ENCODE measurements around the gene CALCOCO2.

Gene CALCOCO2

DNA sequence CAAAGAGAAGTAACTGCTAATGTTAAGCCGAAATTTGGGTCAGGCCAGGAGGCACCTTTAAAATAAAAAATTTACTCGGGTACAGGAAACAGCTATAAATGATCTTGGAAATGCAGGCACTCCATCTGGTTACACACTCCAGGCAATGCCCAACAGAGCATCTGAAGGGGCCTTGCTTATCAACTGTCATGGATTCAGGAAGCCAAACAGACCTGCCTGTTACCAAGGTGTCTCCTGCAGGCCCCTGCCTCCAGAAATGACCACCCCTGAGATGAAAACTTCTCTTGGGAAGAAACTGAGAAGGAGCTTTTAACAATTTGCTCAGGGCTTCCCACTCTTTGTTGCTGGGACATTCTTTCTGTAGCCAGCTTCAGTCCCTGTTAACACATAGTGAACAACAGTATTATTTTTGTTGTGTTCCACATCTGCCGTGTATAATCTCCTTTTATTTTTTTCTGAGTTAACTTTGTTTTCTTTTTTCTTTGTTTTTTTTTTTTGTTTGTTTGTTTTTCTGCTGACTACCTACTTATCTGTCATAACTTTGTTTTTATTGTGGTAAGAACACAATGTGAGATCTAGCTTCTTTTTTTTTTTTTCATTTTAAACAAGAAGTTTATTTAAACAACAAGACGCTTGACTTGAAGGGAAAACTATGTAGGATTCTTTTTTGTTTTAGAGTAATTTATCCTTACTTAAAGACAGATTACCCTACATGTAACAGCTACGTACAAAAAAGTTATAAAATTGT, 43.0 kb downstream of the CALCOCO2 start:
- no peak for DNase-seq

DNA sequence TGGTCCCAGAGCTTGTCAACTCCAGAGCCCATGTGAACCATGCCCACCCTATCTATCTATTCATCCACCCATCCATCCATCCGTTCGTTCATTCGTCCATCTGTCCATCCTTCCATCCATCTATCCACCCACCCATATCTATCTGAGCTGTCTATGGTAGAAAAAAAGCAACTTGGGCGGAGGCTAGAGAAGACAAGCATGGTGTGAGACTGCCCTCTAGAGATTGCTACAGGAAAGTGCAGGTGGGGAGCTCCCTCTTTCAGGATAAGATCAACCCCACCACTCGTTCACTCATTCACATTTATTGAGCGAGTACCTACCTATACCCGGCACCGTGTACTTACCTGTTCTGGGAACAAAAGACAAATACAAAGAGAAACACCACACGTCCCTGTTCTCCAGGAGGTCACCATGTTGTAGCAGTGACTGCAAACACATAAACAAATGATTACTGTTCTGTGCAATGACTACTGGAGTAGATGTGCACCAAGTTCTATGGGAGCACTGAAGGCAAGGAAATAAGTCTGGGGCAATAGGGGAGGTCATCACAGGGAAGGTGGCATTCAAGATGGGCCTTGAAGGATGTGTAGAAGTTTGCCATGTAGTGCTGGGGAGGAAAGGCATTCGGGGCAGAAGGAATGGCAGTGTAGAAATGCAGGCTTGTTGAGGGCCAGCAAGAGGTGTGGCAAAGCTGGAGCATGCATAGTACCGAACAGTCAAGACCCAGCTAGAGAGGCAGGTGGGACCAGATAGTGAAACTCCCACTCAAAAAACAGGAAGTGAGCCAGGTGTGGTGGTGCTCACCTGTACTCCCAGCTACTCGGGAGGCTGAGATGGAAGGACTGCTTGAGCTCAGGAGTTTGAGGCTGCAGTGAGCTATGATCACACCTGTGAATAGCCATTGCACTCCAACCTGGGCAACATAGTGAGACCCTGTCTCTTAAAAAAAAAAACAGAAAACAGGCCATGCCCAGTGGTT, 48.4 kb downstream of the CALCOCO2 start:
- DNase-seq = peak; percentile 78

DNA sequence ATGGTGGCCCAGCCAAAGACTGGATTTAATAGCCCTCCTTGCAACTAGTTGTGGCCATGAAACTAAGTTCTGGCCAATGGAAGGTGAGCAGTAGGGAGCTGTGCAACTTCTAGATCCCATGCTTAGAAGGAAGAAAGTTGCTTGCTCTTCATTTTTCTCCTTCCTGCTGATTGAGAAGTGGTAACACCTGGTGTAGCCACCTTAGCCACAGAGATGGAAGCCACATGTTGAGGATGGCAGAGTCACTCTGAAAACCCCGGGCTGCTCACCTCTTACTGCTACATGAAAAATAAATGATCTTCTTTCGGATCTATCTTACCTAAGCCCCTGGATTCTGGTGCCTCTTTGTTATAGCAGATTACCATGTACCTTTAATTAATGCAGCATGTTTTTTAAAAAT, 51.4 kb downstream of the CALCOCO2 start:
- DNase-seq = no peak

DNA sequence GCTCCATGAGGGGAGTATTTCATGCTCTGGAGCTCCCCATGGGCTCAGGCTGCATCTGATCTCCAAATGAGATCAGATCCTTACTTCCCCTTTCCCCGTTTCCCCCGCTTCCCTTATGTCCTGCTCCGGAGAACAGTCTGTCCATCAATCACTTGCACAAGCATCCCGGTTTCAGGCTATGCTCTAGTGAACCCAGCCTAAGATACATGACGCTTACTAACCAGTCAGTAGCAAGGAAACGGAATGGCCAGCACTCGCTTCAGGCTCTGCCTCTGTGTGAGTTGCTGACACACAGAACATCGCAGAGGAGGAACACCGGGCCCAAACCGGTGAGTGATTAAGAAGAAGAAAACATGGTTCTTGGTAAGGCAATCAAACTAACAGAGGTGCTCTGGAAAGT, 52.3 kb downstream of the CALCOCO2 start:
- DNase-seq = no peak

DNA sequence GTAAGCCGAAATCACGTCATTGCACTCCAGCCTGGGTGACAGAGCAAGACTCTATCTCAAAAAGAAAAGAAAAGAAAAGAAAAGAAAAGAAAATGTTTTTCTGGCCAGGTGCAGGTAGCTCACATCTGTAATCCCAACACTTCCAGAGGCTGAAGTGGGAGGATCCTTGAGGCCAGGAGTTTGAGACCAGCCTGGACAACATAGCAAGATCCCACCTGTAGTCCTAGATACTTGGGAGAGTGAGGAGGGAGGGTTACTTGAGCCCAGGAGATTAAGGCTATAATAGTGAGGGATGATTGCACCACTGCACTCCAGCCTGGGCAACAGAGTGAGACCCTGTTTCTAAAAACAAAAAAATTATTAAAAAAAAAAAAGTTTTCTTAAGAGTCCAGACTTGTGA, 59.3 kb downstream of the CALCOCO2 start:
- no peak for DNase-seq

DNA sequence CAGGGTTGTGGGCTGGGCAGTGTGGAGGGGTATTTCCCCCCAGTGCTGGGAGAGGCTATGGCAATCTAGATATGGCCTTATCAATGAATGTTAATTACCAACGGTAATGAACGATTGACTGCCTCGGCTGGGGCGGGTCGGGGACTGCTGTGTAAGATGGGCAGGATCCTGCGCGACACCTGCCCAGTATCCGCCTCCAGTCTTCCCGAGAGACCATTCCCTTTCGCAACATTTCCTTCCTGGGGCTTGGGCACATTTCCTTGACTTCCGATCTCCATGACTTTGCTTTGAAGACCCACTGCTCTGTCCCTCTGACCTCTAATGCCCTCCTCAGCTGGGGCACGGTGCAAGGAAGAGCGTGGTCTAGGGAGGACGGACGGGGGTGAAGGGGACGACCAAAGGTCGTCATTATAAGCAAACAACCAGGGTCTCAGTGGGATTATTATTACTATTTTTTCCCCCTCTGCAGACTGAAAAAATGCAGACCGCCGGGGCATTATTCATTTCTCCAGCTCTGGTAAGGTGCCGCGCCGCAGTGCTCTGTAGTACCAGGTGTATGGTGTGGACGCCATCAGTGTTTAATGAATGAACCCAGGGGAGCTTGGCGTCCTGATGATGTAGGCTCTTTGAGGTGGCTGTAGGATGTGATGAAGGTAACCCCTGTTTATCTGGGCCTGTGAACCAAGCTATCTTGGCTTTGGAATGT, 62.3 kb downstream of the CALCOCO2 start:
- peak; percentile 73 for DNase-seq

DNA sequence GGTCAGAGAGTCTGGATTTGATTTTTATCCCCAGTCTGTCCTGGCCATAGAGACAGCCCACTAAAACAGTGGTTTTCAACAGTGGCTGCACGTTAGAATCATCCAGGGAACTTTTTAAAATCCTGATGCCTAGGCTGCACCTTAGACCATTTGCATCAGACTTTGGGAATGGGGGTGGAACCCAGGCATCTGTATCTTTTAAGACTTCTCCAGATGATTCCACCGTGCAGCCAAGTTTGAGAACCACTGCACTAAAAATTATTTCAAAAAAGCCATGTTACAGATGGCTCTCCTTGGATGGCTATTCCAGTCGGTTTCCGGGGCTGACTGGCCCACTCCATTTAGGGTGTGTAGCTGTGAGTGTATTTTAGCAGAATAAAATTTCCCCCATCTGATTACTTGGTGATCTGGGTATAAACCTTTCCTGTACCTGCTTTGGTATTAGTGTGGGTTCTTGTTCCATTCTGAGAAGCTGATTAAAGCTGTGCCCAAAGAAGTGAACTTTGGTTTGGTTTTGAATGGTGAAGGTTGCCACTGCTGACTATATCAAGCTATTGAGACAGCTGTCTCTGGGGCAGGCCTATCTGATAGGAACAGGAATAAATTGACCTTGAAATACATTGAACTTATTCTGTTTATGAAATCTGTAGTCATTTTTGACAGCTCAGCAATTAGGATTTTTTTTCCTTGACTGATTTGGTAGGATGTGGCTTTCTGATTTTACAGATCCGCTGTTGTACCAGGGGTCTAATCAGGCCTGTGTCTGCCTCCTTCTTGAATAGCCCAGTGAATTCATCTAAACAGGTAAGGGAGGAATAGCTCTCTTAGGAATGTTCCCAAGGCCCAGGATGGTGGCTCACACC, 63.0 kb downstream of the CALCOCO2 start:
- DNase-seq = no peak

DNA sequence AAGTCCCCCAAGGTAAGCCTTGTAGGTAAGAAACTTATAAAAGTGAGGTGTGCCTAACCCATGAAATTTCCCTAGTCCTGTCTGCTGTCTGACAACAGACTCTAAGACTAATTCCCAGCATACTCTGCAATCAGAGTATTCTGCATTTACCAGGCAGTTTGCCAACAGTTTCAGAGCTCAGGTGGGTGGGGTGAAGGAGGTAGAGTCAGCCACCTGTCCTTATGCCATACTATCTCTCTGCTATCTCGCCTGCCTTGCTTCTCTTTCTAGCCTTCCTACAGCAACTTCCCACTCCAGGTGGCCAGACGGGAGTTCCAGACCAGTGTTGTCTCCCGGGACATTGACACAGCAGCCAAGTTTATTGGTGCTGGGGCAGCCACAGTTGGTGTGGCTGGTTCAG, 64.1 kb downstream of the CALCOCO2 start:
- peak; percentile 48 for DNase-seq

DNA sequence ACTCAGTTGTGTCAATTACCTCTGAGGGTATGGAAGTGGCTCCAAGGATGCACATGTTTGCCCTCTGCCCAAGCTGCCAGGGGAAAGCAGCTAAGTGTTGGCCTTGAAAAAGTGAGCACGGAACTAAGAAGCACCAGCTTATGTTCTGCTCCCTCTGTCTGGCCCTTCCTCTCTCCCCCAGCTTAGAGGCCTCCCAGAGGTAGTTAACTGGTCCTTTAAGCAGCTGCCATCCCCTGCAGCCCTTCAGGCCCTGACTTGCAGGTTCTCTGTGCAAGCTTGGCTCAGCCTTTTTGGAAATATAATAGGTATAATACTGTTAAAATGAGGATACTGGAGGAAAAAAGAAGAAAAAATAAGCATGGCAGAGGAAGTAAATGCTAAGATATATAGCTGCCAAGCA, 70.4 kb downstream of the CALCOCO2 start:
- no peak for DNase-seq

DNA sequence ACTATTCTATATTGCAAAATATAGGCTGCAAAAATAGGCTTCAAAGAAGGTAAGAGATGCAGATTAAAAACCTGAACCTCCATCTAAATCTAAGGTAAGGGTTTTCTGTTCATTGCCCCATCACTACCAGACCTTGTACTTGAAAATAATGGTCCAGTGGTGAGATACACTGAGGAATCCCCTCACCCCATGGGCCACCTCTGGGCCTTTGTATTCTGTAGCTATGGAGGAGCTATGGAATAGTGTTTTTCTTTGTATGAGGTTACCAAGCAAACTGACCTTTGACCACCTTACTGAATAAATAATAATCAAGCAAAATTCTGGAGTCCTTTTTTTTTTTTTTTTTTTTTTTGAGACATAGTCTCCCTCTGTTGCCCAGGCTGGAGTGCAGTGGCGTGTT, 72.6 kb downstream of the CALCOCO2 start:
- DNase-seq = peak; percentile 29

DNA sequence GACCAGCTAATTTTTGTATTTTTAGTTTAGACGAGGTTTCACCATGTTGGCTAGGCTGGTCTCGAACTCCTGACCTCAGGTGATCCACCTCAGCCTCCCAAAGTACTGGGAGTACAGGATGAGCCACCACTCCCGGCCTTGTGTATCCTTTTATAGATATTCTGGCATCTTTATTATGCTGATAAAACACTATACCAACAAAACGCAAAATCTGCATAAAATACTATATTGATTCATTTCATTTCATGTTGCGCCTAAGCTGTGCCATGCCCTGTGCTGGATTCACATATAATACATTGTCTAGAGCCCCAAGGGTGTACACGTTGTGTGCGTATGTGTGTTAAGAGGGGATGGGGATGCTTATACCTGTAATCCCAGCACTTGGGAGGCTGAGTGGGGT, 73.6 kb downstream of the CALCOCO2 start:
- DNase-seq = no peak

DNA sequence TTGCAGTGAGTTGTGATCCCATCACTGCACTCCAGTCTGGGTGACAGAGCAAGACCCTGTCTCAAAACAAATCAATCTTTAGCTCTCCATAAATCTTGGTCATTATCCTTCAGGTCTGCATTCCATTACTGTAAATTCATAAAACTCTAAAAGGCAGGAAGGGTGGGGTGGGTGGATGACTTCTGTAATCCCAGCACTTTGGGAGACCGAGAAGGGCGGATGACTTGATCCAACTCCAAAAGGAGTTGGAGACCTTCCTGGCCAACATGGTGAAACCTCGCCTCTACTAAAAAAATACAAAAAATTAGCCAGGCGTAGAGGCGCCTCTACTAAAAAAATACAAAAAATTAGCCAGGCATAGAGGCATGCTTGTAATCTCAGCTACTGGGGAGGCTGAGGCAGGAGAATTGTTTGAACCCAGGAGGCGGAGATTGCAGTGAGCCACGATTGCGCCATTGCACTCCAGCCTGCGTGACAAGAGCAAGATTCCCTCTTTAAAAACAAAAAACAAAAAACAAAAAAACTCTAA, 75.2 kb downstream of the CALCOCO2 start:
- DNase-seq = no peak

DNA sequence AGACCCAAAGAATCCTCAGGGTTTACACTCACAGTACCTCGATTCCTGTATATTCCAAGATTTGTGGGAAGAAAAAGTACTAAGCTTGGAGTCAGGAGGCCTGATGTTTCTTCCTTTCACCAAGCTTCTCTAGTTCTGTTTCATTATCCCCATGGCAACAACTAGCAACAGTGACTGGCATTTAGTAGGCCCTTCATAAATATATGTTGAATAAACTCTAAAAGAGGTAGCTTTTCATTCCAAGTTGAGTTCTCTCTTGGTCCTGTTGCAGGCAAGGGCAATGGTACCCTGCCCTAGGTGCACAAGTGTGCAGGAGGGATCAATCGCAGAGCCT, 76.8 kb downstream of the CALCOCO2 start:
- no peak for DNase-seq

DNA sequence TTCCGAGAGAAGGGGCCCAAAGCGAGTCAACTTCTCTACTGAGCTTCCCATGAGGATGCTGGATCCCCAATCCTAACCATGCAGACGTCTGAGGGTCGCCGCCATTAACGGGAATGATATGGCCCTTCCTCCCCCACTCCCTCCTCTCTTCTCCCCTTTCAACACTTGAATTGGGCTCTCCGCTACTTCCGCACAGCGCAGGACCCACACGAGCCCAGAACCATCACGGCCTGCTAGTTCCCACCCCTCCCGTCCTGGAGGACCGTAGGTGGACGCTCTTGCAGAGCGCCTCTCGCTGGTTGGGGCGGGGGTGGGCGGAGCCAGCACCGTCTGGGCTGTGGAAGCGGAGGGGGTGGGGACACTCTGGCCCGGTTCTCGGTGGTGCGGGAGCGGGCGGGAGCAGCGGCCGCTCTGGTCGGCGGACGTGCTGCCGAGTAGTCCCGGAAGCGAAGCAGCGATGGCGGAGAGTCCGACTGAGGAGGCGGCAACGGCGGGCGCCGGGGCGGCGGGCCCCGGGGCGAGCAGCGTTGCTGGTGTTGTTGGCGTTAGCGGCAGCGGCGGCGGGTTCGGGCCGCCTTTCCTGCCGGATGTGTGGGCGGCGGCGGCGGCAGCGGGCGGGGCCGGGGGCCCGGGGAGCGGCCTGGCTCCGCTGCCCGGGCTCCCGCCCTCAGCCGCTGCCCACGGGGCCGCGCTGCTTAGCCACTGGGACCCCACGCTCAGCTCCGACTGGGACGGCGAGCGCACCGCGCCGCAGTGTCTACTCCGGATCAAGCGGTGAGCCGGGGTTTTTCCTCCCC, 77.4 kb downstream of the CALCOCO2 start, which contains the start of gene UBE2Z:
UBE2Z (plus strand) TSS at position 361 of the 797 bp plus-strand sequence; CDS start at position 458, 97 bp downstream.
- peak; percentile 96 for DNase-seq

DNA sequence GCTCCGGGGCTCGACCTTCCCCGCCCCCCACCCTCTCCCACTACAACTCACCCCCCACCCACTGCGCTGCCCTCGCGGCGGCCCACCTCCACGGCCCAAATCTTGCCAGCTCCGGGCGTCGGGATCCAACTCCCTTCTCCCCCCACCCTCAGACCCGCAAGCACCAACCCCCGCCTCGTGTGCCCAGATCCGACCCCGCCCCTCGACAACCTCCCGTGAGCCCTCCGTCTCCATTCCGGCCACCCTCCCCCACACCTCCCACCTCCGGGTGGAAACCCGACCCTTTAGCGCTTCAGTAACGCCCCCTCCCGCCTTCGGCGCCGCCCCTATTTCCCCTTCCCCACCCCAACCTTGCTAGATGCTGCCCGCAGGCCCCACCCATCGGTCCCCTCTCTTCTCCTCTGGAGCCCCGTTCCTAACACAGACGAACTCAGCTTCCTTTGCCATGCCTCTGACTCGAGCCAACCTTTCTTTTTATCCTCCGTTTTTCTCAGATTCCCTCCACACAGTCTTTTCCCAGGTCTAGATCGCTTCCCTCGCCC, 78.1 kb downstream of the CALCOCO2 start:
- DNase-seq = peak; percentile 93

DNA sequence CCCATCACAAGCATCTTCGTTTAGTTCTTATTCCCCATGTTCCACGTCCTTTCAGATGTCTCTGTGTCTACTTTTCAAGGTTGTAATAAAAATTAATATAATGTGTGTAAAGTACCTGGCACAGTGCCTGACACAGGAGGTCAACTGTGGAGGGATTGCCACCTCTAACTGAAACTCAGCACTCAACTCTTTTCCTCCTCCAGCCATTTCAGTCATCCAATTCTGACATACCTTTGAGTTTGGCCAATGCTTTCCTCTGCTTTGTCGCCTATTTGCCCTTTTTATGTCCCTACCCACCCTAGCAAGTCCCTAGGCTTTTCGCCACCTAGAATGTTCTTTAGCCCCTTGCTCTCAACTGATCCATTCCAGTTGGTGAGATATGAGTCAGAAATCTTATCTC, 78.9 kb downstream of the CALCOCO2 start:
- DNase-seq = peak; percentile 40

DNA sequence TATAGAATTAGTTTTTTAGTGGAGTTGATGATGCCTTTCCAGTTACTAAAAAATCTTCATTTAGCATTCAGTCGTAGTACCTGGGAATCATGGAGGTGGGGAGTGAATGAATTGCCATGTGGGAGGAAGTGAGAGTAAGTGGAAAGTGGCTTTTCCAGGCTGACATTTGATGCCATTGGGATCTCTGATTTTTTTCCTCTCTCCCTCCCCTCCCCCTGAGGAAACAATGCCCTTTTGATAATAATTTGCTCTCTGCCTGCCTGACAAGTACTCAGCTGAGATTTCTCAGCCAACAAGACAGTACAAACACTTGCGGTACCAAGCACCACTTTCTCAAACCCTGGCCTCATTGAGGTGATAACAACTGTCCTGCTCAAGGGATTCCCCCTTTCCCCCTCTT, 79.5 kb downstream of the CALCOCO2 start:
- no peak for DNase-seq

DNA sequence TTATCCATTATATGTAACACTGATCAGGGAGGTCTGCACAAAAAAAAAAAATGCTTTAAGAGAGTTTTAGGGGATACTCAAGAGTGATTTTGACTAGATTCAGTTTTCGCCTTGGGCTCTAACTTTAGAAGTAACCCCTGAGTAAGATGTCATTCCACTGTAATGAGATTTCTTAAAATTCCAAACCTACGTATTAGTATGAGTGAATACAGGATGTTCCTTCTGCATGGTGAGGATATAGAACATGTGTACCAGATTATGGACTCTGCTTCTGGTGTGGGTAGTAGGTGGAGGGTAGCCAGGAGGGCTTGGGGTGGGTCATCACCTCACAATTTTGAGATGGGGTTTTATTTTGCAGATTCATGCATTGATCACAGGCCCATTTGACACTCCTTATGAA, 81.6 kb downstream of the CALCOCO2 start:
- DNase-seq = no peak

All from NCI-H69 (cell line).